ENCODE data around the gene CCNK. TPM values are rescaled to one million over a fixed set of nuclear protein-coding genes. Genes with fewer than 3 reads are reported as not detected.
A peak's percentile ranks its signal among the peaks of the same experiment; 100 is the strongest.

Gene CCNK
- total RNA-seq, 1 donor, result 38.4 TPM

DNA sequence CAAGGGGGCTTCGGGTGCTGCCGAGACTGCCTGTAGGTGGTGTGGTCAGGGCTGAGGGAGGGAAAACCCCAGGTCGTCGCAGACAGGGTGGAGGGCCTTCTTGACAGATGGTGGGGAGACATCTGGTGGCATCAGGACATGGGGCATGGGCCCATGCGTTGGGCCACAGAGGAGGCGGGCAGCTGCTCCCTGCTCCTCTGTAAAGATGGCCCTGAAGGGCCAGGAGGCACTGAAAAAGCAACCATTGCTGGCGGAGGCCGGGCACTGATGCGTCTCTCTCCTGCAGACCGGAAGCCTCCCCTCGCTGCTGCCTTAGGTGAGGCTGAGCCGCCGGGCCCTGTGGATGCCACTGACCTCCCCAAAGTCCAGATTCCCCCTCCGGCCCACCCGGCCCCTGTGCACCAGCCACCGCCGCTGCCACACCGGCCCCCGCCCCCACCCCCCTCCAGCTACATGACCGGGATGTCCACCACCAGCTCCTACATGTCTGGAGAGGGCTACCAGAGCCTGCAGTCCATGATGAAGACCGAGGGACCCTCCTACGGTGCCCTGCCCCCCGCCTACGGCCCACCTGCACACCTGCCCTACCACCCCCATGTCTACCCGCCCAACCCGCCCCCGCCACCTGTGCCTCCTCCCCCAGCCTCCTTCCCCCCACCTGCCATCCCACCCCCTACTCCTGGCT is 28.8 kb downstream of the CCNK start:
- H3K4me3 ChIP-seq (ENCODE audit: low read depth, low read length), result no peak overlapping the region
- DNase-seq (ENCODE audit: low read depth), result no peak
- no peak for TF ChIP-seq CTCF (IDR thresholded peaks at IDR 0.05; ENCODE audit: insufficient read depth, low read depth, low read length)

DNA sequence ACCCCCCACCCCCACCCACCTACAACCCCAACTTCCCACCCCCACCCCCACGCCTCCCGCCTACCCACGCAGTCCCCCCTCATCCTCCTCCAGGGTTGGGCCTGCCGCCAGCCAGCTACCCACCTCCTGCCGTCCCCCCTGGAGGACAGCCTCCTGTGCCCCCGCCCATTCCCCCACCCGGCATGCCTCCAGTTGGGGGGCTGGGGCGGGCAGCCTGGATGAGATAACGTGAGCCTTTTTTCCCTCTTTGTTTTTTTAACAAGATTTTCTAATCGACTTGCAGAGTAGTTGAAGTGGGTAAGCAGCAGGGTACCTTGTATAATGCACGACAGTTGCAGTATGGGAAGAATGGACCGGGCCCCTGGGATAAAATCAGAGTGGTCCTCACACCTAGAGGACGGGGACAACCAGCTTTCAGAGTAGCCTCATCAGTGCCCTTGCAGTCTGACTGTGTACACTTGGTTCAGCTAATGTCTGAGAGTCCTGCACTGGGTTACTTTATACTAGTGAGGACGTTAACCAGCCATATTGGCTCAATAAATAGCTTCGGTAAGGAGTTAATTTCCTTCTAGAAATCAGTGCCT is 29.4 kb downstream of the CCNK start:
- no peak overlapping the region for H3K4me3 ChIP-seq (ENCODE audit: low read depth, low read length)
- TF ChIP-seq CTCF (IDR thresholded peaks at IDR 0.05; ENCODE audit: insufficient read depth, low read depth, low read length), result no peak
- no peak for DNase-seq (ENCODE audit: low read depth)

- no peak for TF ChIP-seq CTCF (IDR thresholded peaks at IDR 0.05; ENCODE audit: insufficient read depth, low read depth, low read length)
- peak; percentile 45 for DNase-seq (ENCODE audit: low read depth)
- no peak overlapping the region for H3K4me3 ChIP-seq (ENCODE audit: low read depth, low read length)
Observed at GRCh38 chr14:99511421-99512109, 30.4 kb downstream of the CCNK start.

DNA sequence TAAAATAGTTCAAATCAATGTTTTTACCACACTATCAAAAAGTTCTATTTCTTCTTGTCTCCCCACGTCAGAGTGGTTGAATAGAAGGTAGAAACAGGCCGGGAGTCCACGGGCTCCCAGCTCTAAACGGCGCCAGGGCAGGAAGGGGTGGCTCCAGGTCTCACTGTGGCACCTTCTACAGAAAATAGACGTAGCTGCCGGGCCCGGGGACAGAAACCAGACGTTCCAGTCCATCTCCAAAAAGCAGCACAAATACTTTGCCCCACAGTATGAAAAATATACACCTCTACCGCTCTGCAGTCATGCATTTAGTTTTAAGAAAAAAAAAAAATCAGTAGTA is 30.9 kb downstream of the CCNK start:
- no peak for TF ChIP-seq CTCF (IDR thresholded peaks at IDR 0.05; ENCODE audit: insufficient read depth, low read depth, low read length)
- H3K4me3 ChIP-seq (ENCODE audit: low read depth, low read length), result no peak overlapping the region
- no peak for DNase-seq (ENCODE audit: low read depth)

DNA sequence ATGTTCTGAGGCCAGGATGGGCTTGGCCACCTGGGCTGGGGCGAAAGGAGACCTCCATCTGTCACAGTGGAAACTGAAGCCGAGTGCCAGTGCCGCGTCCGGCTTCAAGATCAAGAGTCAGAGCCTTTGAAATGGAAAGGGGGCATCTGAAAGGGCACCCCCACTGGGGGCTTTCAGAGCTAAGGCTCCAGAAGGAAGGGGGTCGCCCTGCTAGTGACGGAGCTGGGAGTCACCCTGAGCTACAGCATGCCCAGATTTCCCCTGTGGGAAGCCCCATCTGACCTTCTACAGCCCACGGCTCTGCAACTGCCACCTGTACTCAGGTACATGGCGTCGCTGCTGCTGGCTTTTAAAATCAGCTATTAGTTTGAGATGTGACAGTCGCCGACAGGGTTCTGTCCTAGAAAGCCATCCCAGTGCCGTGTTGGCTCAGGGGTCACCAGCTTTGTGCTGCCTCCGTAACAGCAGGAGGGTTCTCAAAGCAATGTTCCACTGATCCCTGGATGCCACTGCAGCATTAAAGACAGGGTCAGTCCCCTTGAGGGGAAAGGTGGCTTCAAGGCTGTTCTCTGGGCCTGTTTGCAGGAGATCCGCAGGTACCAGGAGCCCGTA is 31.5 kb downstream of the CCNK start:
- no peak for TF ChIP-seq CTCF (IDR thresholded peaks at IDR 0.05; ENCODE audit: insufficient read depth, low read depth, low read length)
- DNase-seq (ENCODE audit: low read depth), result no peak
- no peak overlapping the region for H3K4me3 ChIP-seq (ENCODE audit: low read depth, low read length)

- H3K4me3 ChIP-seq (ENCODE audit: low read depth, low read length), result no peak overlapping the region
- no peak for TF ChIP-seq CTCF (IDR thresholded peaks at IDR 0.05; ENCODE audit: insufficient read depth, low read depth, low read length)
- DNase-seq (ENCODE audit: low read depth), result no peak
Observed at GRCh38 chr14:99513183-99513694, 32.0 kb downstream of the CCNK start.
